ENCODE measurements around the gene CCDC33. TPM values are rescaled to one million over a fixed set of nuclear protein-coding genes. Genes with fewer than 3 reads are reported as not detected.

The CCDC33 gene
- total RNA-seq, 4 donors from 2014 or later = 1.4 to 2.8 (median 1.7) TPM

- H3K4me3 ChIP-seq = no peak overlapping the region
- intact Hi-C loops (cut with DNase I; ENCODE audit: low total_unique reads) = no loop called here
- TF ChIP-seq CTCF (IDR thresholded peaks at IDR 0.05) (no peak), POLR2A (IDR thresholded peaks at IDR 0.05) (no peak)
- H3K36me3 ChIP-seq = no peaks in the 10 kb centered on the region
- no peaks in the 10 kb centered on the region for H3K4me1 ChIP-seq
- H3K27me3 ChIP-seq = no peaks in the 10 kb centered on the region
- DNase-seq = no peak
- H3K9me3 ChIP-seq = no peaks in the 10 kb centered on the region
- no peak overlapping the region for H3K27ac ChIP-seq
Measured at GRCh38 chr15:74328331-74329056, 92.4 kb downstream of the CCDC33 start.

GRCh38 chr15:74330861-74331408 lies 94.8 kb downstream of the CCDC33 start:
- no peaks in the 10 kb centered on the region for H3K27me3 ChIP-seq
- H3K9me3 ChIP-seq = no peaks in the 10 kb centered on the region
- H3K4me3 ChIP-seq = no peak overlapping the region
- H3K4me1 ChIP-seq = no peaks in the 10 kb centered on the region
- TF ChIP-seq CTCF (IDR thresholded peaks at IDR 0.05) = no peak
- TF ChIP-seq POLR2A (IDR thresholded peaks at IDR 0.05) = no peak
- H3K36me3 ChIP-seq = no peaks in the 10 kb centered on the region
- no peak overlapping the region for H3K27ac ChIP-seq
- intact Hi-C loops (cut with DNase I; ENCODE audit: low total_unique reads) = no loop called here
- no peak for DNase-seq

- Histone ChIP-seq H3K4me1 (no peaks in the 10 kb centered on the region), H3K4me3 (no peak overlapping the region), H3K27ac (no peak overlapping the region), H3K36me3 (no peaks in the 10 kb centered on the region), H3K9me3 (no peaks in the 10 kb centered on the region), H3K27me3 (no peaks in the 10 kb centered on the region)
- no peak for TF ChIP-seq POLR2A (IDR thresholded peaks at IDR 0.05)
- TF ChIP-seq CTCF (IDR thresholded peaks at IDR 0.05) = no peak
- no peak for DNase-seq
- intact Hi-C loops (cut with DNase I; ENCODE audit: low total_unique reads) = no loop called here
Measured at GRCh38 chr15:74332011-74332410, 95.9 kb downstream of the CCDC33 start.

- DNase-seq = no peak
- Histone ChIP-seq H3K36me3 (no peaks in the 10 kb centered on the region), H3K27ac (no peak overlapping the region), H3K9me3 (no peaks in the 10 kb centered on the region), H3K27me3 (no peaks in the 10 kb centered on the region), H3K4me3 (no peak overlapping the region), H3K4me1 (no peaks in the 10 kb centered on the region)
- no peak for TF ChIP-seq POLR2A (IDR thresholded peaks at IDR 0.05)
- no peak for TF ChIP-seq CTCF (IDR thresholded peaks at IDR 0.05)
- intact Hi-C loops (cut with DNase I; ENCODE audit: low total_unique reads) = no loop called here
Measured at GRCh38 chr15:74332611-74333010, 96.5 kb downstream of the CCDC33 start.

- no peaks in the 10 kb centered on the region for H3K27me3 ChIP-seq
- no peak for DNase-seq
- H3K27ac ChIP-seq = no peak overlapping the region
- no peak overlapping the region for H3K4me3 ChIP-seq
- H3K9me3 ChIP-seq = no peaks in the 10 kb centered on the region
- intact Hi-C loops (cut with DNase I; ENCODE audit: low total_unique reads) = no loop called here
- TF ChIP-seq POLR2A (IDR thresholded peaks at IDR 0.05) (no peak), CTCF (IDR thresholded peaks at IDR 0.05) (no peak)
- no peaks in the 10 kb centered on the region for H3K36me3 ChIP-seq
- no peaks in the 10 kb centered on the region for H3K4me1 ChIP-seq
Measured at GRCh38 chr15:74333093-74333492, 97.0 kb downstream of the CCDC33 start.

Data from uterus (tissue), 4 donors.